ENCODE results near the gene STAT3.

DNA sequence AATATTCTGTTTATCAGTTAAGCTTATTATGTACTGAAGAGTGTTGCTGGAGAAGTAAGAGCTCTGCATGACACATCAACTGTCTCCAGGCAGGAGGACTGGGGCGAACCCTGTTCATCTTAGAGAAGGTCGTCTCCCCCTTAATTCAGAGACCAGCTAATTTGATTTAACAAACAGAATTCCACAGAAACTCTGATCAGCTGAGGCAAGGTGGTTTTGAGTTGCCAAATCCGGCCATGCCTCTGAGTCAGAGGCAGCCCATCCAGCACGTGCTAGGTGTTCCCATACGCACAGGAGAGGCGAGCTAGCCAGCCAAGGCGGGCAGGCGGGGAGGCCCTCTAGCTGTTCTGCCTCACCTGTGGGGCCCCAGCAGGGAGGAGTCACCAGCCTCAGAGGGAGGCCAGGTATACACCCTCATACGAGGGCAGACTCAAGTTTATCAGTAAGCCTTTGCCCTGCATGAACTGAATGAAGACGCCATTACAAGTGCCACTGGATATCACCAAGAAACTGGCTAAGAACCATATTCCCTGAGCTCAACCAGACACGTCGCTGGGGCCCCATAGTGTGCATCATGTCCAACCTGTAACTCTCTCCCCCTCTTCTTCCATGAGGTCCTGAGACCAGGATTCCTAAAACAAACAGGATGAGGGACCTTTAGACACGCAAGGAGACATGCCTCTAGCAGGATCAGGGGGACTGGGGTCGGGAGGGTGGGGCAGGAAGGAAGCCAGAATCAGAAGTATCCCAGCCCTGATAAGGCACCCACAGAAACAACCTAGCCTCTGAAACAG is 74.3 kb downstream of the STAT3 start:
- no peak for TF ChIP-seq POLR2A (IDR thresholded peaks at IDR 0.05)
- TF ChIP-seq, protein P1, sequence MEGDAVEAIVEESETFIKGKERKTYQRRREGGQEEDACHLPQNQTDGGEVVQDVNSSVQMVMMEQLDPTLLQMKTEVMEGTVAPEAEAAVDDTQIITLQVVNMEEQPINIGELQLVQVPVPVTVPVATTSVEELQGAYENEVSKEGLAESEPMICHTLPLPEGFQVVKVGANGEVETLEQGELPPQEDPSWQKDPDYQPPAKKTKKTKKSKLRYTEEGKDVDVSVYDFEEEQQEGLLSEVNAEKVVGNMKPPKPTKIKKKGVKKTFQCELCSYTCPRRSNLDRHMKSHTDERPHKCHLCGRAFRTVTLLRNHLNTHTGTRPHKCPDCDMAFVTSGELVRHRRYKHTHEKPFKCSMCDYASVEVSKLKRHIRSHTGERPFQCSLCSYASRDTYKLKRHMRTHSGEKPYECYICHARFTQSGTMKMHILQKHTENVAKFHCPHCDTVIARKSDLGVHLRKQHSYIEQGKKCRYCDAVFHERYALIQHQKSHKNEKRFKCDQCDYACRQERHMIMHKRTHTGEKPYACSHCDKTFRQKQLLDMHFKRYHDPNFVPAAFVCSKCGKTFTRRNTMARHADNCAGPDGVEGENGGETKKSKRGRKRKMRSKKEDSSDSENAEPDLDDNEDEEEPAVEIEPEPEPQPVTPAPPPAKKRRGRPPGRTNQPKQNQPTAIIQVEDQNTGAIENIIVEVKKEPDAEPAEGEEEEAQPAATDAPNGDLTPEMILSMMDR (IDR thresholded peaks at IDR 0.05), result no peak
